SK-N-SH treated with all-trans-retinoic acid at 6 μM for 48 hours (cell line): Measurements from ENCODE around the gene IFI27.

ENCODE experiments used
- ARNTL ChIP-seq: fragments of 450-650 bp; formaldehyde crosslinking; IDR thresholded peaks from 2 replicates; pipeline ENCODE4 v1.5.0; 2020; ENCODE audit warnings: low read depth, mild to moderate bottlenecking, moderate library complexity, borderline replicate concordance
- CSDC2 ChIP-seq: fragments of 250-450 bp; sonication (Bioruptor Pico); IDR thresholded peaks from 2 replicates; pipeline ENCODE4 v1.5.0; 2020; ENCODE audit warnings: mild to moderate bottlenecking, moderate library complexity
- PPARA ChIP-seq: fragments of 250-450 bp; sonication (Bioruptor Pico); IDR thresholded peaks from 2 replicates; pipeline ENCODE4 v1.5.0; 2020; ENCODE audit warnings: mild to moderate bottlenecking, borderline replicate concordance
- SNAI2 ChIP-seq: fragments of 250-450 bp; sonication (Bioruptor Pico); IDR thresholded peaks from 2 replicates; pipeline ENCODE4 v1.5.0; 2020; ENCODE audit warnings: mild to moderate bottlenecking, moderate library complexity
- ZC3H10 ChIP-seq: fragments of 250-450 bp; sonication (Bioruptor Pico); IDR thresholded peaks from 2 replicates; pipeline ENCODE4 v1.5.1; 2021; ENCODE audit warnings: mild to moderate bottlenecking, moderate library complexity
- ZFP30 ChIP-seq: fragments of 450-650 bp; formaldehyde crosslinking; IDR thresholded peaks from 2 replicates; pipeline ENCODE4 v1.5.0; 2022; ENCODE audit warnings: mild to moderate bottlenecking, moderate library complexity
- ZNF8 ChIP-seq: fragments of 450-650 bp; formaldehyde crosslinking; IDR thresholded peaks from 2 replicates; pipeline ENCODE4 v1.5.0; 2020; ENCODE audit warnings: mild to moderate bottlenecking, moderate library complexity
- TF ChIP-seq, protein P1 (sequence below): fragments of 250-450 bp; sonication (Bioruptor Pico); IDR thresholded peaks from 2 replicates; pipeline ENCODE4 v1.8.0; 2020; ENCODE audit warnings: mild to moderate bottlenecking, moderate library complexity, borderline replicate concordance
- TF ChIP-seq, protein P2 (sequence below): fragments of 250-450 bp; sonication (Bioruptor Pico); IDR thresholded peaks from 2 replicates; pipeline ENCODE4 v1.5.1; 2021; ENCODE audit warnings: mild to moderate bottlenecking, moderate library complexity

DNA sequence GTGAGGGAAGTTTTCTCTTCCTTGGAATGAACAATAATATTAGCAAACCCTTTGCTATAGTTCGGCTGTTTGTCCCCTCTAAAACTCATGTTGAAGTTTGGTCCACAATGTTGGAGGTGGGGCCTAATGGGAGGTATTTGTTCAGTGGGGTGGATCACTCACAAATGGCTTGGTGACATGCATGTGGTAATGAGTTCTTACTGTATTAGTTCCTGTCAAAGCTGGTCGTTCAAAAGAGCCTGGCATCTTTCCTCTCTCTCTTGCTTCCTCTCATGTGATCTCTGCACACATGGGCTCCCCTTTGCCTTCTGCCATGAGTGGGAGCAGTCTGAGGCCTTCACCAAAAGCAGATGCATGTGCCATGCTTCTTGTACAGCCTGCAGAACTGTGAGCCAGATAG lies 50.5 kb downstream of the IFI27 start:
- TF ChIP-seq ZFP30 (CRISPR knock-in tag), result no peak
- no peak for TF ChIP-seq CSDC2 (CRISPR knock-in tag)
- no peak for TF ChIP-seq ARNTL (CRISPR knock-in tag)
- TF ChIP-seq SNAI2 (CRISPR knock-in tag), result no peak
- no peak for TF ChIP-seq ZNF8 (CRISPR knock-in tag)
- TF ChIP-seq PPARA (CRISPR knock-in tag), result no peak
- TF ChIP-seq, protein P1, sequence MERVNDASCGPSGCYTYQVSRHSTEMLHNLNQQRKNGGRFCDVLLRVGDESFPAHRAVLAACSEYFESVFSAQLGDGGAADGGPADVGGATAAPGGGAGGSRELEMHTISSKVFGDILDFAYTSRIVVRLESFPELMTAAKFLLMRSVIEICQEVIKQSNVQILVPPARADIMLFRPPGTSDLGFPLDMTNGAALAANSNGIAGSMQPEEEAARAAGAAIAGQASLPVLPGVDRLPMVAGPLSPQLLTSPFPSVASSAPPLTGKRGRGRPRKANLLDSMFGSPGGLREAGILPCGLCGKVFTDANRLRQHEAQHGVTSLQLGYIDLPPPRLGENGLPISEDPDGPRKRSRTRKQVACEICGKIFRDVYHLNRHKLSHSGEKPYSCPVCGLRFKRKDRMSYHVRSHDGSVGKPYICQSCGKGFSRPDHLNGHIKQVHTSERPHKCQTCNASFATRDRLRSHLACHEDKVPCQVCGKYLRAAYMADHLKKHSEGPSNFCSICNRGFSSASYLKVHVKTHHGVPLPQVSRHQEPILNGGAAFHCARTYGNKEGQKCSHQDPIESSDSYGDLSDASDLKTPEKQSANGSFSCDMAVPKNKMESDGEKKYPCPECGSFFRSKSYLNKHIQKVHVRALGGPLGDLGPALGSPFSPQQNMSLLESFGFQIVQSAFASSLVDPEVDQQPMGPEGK, result no peak
- TF ChIP-seq, protein P2, sequence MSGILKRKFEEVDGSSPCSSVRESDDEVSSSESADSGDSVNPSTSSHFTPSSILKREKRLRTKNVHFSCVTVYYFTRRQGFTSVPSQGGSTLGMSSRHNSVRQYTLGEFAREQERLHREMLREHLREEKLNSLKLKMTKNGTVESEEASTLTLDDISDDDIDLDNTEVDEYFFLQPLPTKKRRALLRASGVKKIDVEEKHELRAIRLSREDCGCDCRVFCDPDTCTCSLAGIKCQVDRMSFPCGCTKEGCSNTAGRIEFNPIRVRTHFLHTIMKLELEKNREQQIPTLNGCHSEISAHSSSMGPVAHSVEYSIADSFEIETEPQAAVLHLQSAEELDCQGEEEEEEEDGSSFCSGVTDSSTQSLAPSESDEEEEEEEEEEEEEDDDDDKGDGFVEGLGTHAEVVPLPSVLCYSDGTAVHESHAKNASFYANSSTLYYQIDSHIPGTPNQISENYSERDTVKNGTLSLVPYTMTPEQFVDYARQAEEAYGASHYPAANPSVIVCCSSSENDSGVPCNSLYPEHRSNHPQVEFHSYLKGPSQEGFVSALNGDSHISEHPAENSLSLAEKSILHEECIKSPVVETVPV (CRISPR knock-in tag), result no peak
- no peak for TF ChIP-seq ZC3H10 (CRISPR knock-in tag)
